GM18511 (cell line): ENCODE data around the gene PPM1F.

Experiments
- ATAC-seq: cut with Tn5 transposase; IDR thresholded peaks from one replicate; pipeline ENCODE4 v1.9.1; 2021; ENCODE audit warnings: mild to moderate bottlenecking, moderate library complexity; ENCODE audit not compliant: unreplicated experiment

Gene PPM1F

GRCh38 chr22:21952586-21953571 lies at the start of gene PPM1F:
Gene PPM1F (minus strand): TSS chr22:21952848. CDS start chr22:21946048, 6,800 bp downstream.
- ATAC-seq = peak; percentile 60

GRCh38 chr22:22001664-22002525 lies 49.2 kb upstream of the PPM1F start:
- ATAC-seq = no peak

GRCh38 chr22:21998595-21999247 lies 46.1 kb upstream of the PPM1F start:
- no peak for ATAC-seq

GRCh38 chr22:21996175-21996720 lies 43.6 kb upstream of the PPM1F start:
- no peak for ATAC-seq

- ATAC-seq = no peak
These were observed 43.0 kb upstream of the PPM1F start for GRCh38 chr22:21995660-21996059.

GRCh38 chr22:21994881-21995444 lies 42.3 kb upstream of the PPM1F start:
- no peak for ATAC-seq

GRCh38 chr22:21992593-21993237 lies 40.1 kb upstream of the PPM1F start:
- ATAC-seq = no peak

GRCh38 chr22:21991774-21992173 lies 39.1 kb upstream of the PPM1F start:
- no peak for ATAC-seq

GRCh38 chr22:21991304-21991596 lies 38.6 kb upstream of the PPM1F start:
- ATAC-seq = no peak

- ATAC-seq = no peak
These were observed 38.0 kb upstream of the PPM1F start for GRCh38 chr22:21990445-21991303.

GRCh38 chr22:21989049-21989448 lies 36.4 kb upstream of the PPM1F start:
- no peak for ATAC-seq

GRCh38 chr22:21985214-21985613 lies 32.6 kb upstream of the PPM1F start:
- ATAC-seq = no peak

- no peak for ATAC-seq
These were observed 32.1 kb upstream of the PPM1F start for GRCh38 chr22:21984793-21985192.

GRCh38 chr22:21982338-21982965 lies 29.8 kb upstream of the PPM1F start, which contains the start of gene TOP3B:
Gene TOP3B (minus strand): TSS chr22:21982787. CDS start chr22:21975709, 7,078 bp downstream.
- no peak for ATAC-seq

- ATAC-seq = no peak
These were observed 29.2 kb upstream of the PPM1F start for GRCh38 chr22:21981874-21982273.

GRCh38 chr22:21980547-21980946 lies 27.9 kb upstream of the PPM1F start:
- no peak for ATAC-seq

- ATAC-seq = no peak
These were observed 26.1 kb upstream of the PPM1F start for GRCh38 chr22:21978564-21979386.

GRCh38 chr22:21977814-21978213 lies 25.2 kb upstream of the PPM1F start:
- no peak for ATAC-seq
